ENCODE results near the gene CMYA5.

CMYA5 gene

DNA sequence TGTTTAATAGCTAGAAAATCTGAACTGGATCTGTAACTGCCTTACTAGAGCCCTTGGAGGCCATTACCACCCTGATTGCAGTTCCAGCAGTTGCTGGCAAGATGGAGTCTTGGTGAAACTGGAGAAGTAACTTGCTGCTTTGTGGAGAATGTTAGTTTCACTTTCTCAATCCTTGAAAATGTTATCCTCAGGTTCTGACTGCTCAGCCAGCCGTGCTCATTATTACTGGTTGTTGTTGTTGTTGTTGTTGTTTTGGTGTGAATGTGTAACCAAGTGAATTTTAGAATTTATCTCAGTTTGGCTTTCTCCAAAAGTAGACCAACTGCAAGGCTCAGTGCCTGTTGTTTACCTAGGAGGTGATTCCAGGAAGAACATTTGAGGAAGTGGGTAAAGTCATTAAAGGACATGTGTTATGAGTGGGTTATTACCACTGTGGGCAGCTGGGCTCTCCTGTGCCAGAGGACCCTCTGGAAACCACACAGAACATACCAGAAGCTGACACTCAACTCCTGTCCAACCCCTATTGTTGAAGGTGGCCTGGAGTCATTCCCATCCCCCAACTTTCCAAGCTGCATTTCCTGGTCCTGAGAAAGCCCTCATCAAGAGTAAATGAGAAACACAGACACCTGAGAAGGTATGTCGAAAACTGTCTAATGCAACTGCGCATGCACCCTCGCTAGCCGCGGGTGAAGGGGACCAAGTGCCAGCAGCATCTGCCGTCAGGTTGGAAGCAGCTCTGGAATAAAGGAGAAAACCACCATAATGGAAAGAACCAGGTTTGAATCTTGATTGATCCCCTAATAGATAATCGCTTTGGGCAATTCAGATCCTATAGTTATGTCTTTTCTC, 111.6 kb downstream of the CMYA5 start:
- no peak for DNase-seq

DNA sequence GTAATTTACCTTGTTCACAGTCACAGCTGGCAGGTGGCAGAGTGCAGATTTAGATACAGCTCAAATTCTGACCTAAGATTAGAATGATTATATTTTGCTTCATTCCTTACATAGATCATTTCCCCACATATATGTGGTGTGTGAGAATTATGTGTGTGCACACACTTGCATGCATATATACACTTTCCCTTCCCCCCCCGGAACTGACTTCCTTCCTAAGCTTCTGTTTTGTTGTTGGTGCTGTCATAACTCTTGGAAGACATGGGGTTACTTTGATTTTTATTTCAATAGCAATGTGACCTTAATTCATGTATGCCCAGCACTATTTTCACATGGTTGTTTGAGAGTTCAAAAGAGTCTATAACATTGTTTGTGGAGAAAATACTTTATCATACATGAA, 112.8 kb downstream of the CMYA5 start:
- DNase-seq: no peak

DNA sequence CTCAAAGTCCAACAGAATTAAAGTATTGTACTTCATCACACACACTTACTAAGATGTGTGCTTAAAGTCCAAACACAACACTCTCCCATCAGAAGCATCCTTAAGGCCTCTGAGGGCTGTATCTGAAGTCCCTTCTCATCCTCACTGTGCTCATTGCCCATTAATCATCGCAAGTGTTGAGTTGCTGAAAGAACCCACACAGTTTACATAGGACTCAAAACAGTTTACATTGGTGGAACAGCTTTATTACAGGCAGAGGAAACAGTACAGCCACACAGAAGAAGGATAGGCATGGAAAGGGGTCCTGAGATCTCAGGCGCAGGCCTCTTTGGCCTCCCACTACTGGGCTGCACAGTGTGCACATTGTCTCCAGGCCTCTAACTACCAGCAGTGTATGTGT, 113.4 kb downstream of the CMYA5 start:
- no peak for DNase-seq

DNA sequence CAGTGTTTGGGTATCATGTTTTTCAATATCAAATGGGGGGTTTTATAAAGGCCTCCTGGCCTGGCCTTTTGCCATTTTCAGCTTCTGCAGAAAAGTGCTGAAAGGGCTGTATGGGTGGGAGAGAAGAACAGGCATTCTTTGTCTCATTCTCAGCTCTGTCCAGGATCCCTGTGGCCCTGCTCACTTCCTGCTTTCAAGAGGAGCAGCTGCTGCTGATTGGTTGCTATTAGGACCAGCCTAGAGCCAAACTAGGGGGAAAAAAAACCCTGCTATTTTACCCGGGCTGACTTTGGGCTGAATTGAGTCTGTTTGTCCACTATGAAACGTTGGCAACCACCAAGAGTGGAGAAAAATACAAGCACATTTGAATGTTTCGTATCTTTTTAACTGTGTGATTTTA, 117.1 kb downstream of the CMYA5 start:
- no peak for DNase-seq

DNA sequence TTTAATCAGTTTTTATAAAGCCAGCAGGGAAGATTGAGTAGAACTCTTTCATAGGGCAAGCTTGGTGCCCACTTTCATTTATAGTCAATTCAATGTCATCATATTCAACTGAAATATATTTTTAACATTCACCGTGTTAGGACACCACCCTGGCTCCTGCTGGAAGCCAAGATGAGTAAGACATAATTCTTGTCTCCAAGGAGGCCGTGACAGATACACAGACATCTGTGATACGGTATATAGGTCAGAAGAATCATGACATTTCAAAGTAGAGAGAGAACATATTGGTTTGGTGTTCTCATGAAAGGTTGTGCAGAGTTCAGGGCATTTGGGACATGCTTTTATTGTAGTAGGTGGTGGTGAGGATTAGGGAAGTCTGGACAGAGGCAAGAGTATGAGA, 120.1 kb downstream of the CMYA5 start:
- DNase-seq: no peak

DNA sequence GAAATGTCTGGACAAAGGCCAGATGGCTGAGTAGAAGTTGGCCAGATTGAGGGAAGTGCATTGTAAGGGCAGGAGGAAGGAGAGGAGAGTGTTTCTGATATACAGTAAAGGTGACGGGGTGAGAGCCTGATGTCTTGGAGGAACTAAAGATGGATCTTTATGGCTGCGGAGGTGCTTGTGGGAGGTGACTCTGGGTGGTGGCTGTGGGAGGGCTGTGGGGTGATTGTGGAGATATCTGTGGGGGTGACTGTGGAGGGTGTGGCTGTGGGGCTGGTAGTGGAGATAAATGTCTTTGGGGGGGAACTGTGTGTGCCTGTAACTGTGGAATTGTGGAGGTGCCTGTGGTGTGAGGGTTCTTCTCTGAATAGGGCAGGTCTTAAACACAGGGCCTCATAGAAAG, 121.4 kb downstream of the CMYA5 start:
- DNase-seq: no peak

DNA sequence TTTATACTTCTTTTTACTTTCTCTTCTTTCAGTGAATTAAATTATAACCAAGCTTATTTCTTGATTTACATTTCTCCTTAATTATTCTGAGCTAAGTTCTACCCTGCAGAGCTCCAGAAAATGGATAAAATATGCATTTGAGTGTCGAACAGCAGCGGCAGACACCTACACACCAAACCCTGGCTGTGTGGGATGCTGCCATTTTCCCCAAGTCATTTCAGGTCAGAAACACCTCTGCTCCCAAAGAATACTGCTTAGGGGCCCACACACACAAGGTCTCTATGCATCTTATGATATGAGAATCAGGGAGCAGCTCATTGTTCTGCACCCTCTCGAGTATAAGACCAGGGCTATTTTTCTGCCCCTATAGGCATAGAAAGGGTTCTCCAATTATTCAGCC, 122.3 kb downstream of the CMYA5 start:
- no peak for DNase-seq

DNA sequence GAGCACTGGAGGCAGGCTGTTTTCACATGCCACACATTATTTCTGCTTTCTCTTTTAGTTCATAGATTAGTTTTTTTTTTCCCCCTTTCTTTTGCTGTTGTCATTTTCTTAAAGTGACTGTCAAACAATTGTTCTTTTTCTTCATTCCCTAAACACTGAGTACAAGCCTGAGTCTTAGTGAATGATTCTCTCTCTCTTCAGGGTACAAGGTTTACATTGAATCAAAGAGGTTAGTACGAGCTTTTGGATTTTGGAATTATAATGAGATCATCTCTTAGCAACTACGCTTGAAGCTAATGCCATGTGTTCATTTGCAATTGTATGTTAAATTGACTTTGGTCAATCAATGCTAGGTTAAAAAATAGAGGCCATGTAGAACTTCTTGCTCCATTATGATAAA, 125.1 kb downstream of the CMYA5 start:
- DNase-seq: no peak

DNA sequence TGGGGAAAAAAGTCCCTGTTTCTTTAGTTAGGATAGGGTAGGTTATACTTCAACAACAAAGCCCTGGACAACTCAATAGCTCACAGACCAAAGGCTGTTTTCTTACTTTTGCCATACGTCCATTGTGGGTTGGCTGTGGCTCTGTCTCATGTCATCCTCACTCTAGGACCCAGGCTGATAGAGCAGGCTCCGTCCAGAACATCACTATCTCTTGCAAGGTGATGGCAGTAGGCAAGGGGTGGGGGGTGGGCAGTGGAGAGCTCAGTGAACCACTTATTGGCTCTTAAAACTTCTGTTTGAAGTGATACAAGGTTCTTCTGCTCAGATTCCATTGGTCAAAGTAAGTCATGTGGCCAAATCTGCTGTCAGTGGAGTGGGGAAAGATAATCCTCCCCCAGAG, 126.4 kb downstream of the CMYA5 start:
- no peak for DNase-seq

DNA sequence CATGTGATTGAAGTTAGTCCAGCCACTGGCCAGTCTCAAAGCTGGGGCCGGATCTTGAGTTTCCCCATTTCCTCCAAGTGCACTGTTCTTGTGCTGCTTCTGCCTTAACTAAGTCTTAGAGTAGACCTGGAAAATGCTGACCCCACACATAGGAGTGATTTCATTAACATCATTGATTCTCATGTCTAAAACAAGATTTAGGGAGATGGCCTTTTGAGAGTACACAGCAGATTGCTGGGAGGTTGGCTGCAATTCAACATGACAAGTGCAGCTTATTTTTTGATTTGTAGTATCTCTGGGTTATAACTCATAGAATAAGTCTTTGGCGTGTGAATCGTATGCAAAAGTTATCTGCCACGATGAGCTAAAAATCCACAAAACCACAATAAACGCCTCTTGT, 131.0 kb downstream of the CMYA5 start:
- DNase-seq: no peak

DNA sequence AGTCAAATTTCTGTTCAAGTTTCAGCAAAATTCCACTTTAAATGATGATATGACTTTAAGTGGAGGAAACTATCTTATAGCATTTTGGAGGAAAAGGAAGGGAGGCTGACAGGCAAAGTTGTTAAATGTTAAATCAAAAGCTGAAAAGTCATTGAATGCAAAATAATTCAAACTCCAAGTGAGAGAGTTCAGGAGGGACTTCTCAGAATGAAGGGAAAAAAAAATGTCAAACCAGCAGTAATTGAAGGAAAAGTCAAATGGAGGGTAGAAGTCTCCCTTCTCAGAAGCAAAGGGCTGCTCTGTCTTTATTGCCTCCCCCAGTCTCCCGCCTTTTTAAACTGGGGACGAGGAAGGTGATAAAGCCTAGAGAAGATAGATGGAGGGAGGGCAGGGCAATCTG, 134.8 kb downstream of the CMYA5 start:
- no peak for DNase-seq

DNA sequence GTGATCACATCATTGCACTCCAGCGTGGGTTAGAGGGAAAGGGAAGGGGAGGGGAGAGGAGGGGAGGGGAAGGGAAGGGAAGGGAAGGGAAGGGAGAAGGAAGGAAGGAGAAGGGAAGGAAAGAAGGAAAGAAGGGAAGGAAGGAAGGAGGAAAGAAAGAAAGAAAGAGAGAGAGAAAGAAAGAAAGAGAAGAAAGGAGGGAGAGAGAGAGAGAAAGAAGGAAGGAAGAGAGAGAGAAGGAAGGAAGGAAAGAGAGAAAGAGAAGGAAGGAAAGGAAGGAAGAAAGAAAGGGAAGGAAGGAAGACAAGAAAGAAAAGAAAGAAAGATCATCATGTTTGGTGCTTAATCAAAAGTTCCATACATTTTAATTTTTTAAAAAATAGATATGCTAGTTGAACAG, 136.2 kb downstream of the CMYA5 start:
- DNase-seq: no peak

DNA sequence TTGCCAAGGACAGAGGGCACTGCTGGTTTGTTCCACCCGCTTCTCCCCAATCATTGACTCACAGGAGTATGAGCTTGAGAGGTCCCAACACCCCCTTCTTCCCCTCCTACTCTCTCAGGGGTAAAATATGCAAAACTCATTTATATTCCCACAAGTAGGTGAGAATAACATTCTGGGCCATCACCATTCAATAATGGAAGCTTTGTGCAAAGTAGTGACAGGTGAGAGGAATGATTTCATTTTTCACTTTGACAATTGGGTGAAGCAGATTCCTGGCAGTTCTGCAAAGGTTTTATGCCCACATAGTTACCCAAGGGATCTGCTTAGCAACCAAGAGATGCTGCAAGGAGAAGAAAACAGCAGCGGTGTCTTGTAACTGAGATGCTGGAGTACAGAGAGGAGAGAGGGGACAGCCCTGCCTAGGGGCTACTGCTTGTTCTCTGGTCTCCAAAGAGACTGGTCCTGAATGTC, 137.6 kb downstream of the CMYA5 start:
- DNase-seq: no peak

DNA sequence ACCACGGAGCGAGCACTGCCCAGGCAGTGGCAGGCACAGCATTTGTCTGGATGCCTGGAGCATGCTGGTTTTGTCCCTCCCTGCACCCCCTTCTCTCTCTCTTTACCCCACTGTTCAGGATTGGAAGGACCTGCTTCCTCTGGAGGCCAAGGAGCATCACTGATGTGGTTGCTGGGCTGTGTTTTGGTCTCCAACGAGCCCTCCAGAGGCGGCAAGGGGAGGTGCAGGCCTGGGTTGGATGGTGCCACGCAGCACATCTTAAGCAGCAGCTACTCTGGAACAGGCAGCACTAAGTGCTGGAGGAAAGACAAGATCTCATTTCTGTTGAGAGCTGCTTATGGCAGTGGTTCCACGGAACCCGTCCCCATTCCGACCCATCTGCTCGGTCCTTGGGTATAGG, 139.6 kb downstream of the CMYA5 start:
- no peak for DNase-seq

DNA sequence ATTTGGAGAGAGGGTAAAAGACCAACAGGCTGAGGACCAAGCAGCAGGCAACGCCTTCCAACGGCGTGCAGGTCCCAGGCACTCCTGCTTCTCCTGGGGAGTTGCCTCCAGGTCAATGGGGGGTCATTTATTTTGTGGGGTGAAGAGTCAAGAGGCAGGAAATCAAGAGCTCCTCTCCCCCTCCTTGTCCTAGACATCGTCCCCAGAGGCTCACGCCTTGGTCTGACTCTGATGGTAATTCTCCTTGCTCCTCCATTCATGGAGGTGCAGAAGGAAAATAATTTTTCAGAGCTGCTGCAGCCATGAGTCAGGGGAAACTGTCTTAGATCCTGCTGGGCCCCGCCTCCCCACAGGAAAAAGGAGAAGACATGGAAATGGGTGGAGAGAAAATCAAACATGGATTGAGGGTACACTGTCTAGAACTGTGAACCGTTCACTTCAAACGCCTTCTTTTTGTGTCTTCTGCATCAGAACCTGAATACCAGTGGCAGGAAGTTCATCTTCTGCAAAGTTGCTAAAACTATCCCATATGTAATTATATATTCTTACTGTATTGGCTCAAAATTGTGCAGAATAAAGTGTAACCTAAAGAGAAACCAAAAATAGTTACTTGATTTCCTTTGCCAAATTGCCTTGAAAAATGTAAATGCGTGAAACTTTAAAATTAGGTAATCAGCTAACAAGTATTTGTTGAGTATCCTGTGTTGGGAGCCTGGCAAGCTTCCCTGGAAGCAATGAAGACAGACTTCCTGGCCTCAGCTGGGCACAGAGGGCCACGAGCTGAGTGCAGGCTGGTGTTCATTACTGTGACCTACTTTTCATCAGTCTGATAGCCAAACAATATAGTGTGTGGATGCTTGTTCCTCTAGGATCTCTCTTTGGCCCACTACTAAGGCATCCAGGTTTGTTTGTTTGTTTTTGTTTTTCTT, 142.0 kb downstream of the CMYA5 start:
- no peak for DNase-seq

DNA sequence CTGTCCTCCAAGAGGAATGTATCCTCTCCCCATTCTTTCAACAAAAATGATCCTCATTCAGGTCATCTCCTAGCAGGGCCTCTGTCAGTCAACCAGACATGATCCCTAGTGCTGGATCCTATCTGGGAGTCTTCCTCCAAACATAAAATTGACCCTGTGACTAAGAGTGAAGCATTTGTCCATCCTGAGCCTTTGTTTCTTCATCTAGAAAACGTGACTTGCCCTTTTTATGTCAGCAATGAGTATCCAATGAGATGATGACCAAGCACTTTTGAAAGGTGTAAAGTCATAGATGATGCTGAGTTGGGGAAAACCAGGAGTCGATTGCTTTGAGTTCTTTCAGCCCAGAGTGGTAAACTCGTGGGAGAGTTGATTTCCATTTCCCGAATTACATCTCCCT, 143.3 kb downstream of the CMYA5 start:
- DNase-seq: no peak

DNA sequence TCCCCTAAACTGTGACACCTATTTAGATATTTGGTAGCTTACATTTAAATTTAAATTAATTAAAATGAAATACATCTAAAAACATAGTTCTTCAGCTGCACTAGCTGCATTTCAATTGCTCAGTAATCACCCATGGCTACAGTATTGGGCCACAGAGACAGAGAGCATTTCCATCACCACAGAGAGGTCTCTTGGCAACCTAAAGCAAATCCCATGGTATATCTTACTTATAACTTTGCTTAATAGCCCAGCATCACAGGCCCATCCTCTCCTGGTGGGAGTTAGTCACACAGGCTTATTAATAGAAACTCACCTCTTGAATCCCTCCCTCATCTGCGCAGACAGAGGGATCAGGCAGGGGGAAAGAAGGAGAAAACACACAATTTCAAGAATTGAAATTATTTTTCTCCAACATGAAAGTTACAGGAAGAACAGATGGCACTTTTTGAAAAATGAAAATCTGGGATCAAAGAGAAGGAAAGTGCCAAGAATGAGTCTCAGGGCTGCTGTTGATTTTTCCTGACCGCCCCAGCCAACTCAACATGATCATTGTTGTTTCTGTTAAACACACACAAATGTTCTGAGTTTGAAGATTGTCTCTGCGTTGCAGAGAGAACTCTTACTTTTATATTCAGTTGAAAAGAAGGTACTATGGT, 144.6 kb downstream of the CMYA5 start:
- no peak for DNase-seq

DNA sequence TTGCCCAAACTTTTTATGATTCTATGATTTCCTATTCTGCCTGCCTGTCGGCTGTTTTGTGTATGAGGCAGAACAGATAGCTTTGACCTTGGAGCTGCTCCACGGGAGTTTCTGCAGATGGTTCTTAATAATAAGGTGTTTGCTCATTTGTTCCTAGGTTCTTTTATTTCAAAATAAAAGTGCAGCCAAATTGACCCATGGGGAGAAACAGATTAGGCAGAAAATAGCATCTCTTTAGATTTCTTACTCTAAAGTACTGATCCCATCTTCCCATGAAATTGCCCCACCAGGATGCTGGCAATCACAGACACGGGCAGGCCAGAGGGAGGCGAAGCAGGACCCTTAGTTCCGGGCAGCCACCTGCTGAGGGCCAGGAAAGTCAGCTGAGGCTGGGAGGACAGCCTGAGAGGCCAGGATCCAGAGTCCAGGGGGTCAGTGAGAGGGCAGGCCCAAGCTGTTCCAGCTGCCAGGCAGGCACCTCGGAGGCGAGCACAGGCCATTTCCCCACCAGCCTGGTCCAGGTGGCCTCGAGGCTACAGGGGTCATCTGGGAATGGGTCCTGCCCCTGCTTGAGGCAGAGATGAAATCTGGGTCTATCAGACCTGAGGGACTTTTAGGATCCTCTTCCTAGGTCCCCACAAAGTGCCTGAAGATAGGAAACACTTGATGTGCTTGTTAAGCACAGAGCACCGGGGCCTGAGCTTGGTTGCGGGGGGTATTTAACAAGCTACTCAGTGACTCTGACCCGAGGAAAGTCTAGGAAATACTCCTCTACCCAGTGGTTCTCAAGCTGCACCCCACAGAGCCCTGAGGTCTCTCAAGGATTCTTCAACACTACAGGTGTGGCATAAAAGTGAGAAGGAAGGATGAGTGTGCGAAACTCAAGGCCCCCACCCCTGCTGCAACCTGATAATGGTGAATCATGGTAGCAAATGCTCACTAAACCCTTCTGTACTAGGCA, 145.4 kb downstream of the CMYA5 start:
- DNase-seq: no peak

DNA sequence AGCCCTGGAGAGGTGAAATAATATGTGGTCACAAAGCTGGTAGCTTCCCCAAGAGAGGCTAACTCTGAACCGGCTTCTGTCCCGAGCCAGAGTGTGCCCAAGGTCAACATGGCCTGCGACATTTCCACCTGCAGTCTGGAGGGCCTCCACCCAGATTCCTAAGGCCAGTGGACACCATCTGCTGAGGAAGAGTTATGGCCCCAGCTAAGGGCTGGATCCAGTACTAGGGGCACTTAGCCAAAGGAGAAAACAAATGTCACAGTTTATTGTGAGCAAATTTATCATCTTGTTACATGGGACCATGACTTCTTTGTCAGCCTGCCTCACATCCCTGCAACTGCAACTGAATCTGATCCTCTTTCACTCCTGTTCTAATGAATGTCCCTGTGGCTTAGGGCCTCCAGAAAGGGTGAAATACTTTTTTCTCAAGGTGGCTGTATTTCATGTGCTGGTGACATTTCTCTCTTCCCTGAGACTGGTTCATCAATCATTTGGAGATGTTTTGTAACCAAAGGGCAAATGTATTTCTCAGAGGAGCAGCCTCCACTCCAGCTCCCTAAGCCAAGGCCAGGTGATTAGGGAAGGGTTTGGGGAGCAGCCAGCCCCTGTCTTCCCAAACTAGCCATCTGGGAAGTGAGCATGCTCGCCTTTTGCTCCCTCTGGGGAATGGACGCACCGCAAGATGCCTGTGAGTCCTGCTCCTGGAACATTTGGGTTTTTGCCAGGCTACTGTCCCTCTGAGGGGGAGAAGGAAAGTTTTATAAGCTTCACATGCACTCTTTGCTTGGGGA, 148.3 kb downstream of the CMYA5 start:
- no peak for DNase-seq

DNA sequence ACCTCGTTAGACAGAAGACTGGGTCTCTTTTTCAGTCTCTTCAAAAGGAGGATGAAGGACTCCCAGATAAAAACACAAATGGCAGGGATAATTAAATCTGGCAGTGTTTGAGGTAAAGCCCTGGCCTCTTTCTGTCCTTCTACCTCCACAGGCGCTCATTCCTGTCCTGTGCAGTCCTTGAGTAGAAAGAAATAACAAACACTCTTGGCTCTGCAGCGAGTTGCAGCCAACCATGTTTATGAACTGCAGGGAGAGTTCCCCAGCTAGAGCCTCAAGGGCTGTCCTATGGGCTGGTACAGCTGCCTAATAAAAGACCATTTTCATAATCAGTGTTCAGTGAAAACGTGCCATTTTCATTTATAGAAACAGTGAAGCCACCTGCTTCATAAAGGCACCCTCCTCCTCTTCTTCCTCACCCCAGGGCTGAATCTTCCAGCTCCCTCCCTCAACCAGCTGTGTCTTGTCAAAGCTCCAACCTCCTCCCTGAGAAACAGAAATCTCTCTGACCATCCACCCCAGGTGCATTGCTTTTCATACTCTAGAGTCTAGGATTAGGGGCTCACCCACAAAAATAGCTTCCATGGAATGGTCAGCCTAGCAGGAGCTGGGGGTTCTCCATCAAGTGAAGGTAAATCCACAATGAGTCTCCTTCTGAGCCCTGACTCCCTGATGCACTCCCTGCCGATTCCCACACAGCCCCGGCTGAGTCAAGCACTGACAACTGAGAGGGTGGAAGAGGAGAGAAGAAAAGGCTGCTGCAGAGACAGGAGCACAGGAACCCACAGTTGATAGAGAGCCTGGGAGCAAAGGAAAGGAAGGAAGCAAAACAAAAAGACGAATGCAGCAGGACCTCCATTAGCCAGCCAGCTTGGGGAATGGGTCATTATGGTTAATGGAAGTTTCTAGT, 150.7 kb downstream of the CMYA5 start:
- no peak for DNase-seq

All from stimulated activated CD4-positive, alpha-beta T cell treated with anti-CD3 and anti-CD28 coated beads, Interleukin-2, amount 100 ng/mL, for 48 hours (primary cell).